K562 (cell line): ENCODE results near the gene LEMD3. TPM values are rescaled to one million over a fixed set of nuclear protein-coding genes. Genes with fewer than 3 reads are reported as not detected.

Experiments used
- ARNT ChIP-seq, 2 experiments: fragments of 450-650 bp; IDR thresholded peaks; 2 replicates each; pipeline ENCODE4 v1.6.1; 2016; ENCODE audit warnings: mild to moderate bottlenecking in 1 of 2
- DDX20 ChIP-seq: fragments of 450-650 bp; IDR thresholded peaks from 2 replicates; pipeline ENCODE4 v1.6.1; 2016; ENCODE audit warnings: missing genetic modification characterization, low read depth, mild to moderate bottlenecking, missing compliant biosample characterization, moderate library complexity
- FOXJ3 ChIP-seq: sonication (generic); formaldehyde crosslinking; IDR thresholded peaks from 2 replicates; pipeline ENCODE4 v1.4.0; 2020; ENCODE audit warnings: mild to moderate bottlenecking, missing genetic modification reagents
- GABPA ChIP-seq: fragments of 200-800 bp; sonication (Bioruptor generic); conservative IDR thresholded peaks from 2 replicates; pipeline ENCODE4 v1.6.1; 2016; ENCODE audit warnings: low read depth, missing genetic modification characterization, missing compliant biosample characterization
- HDAC8 ChIP-seq: fragments of 450-650 bp; IDR thresholded peaks from 2 replicates; pipeline ENCODE4 v1.6.1; 2016; ENCODE audit warnings: mild to moderate bottlenecking, missing genetic modification characterization, moderate library complexity, missing compliant biosample characterization
- KDM1A ChIP-seq, 2 experiments: fragments of 450-650 bp; IDR thresholded peaks; 2 replicates each; pipeline ENCODE4 v1.6.1; 2016; ENCODE audit warnings: mild to moderate bottlenecking in 2 of 2
- KLF6 ChIP-seq: fragments of 250-450 bp; sonication (Bioruptor Pico); IDR thresholded peaks from 2 replicates; pipeline ENCODE4 v1.4.0; 2020; ENCODE audit warnings: mild to moderate bottlenecking, moderate library complexity, borderline replicate concordance
- MTF1 ChIP-seq: fragments of 250-450 bp; sonication (Bioruptor Pico); IDR thresholded peaks from 2 replicates; pipeline ENCODE4 v1.9.0; 2021; ENCODE audit warnings: moderate library complexity, mild to moderate bottlenecking, inconsistent platforms, borderline replicate concordance
- NFIC ChIP-seq: fragments of 450-650 bp; IDR thresholded peaks from 2 replicates; pipeline ENCODE4 v1.6.1; 2017; ENCODE audit warnings: mild to moderate bottlenecking, inconsistent platforms
- RBBP5 ChIP-seq: fragments of 200-600 bp; sonication (generic); IDR thresholded peaks from 2 replicates; pipeline ENCODE4 v1.6.1; 2012; ENCODE audit warnings: borderline replicate concordance, mild to moderate bottlenecking, low read length, control low read depth, inconsistent platforms; ENCODE audit not compliant: insufficient read depth, poor library complexity, severe bottlenecking
- RBM14 ChIP-seq: fragments of 200-400 bp; formaldehyde crosslinking; IDR thresholded peaks from 2 replicates; pipeline ENCODE4 v1.6.1; 2018; ENCODE audit warnings: low read depth, mild to moderate bottlenecking, low read length, moderate library complexity, borderline replicate concordance; ENCODE audit not compliant: insufficient read depth
- RBM17 ChIP-seq: fragments of 200-400 bp; formaldehyde crosslinking; IDR thresholded peaks from 2 replicates; pipeline ENCODE4 v1.6.1; 2017; ENCODE audit warnings: low read depth, mild to moderate bottlenecking, low read length, borderline replicate concordance
- RFX7 ChIP-seq: fragments of 250-450 bp; sonication (Bioruptor Pico); IDR thresholded peaks from 2 replicates; pipeline ENCODE4 v1.5.1; 2021; ENCODE audit warnings: mild to moderate bottlenecking
- RUNX1 ChIP-seq: sonication (generic); IDR thresholded peaks from 2 replicates; pipeline ENCODE4 v1.6.1; 2016; ENCODE audit warnings: antibody characterized with exemption, low read depth
- SIN3A ChIP-seq, 2 experiments: fragments of 150-350 bp in 1 of 2; IDR thresholded peaks; 2 replicates each; pipeline ENCODE4 v1.6.1; 2011 to 2016; ENCODE audit warnings: borderline replicate concordance in 2 of 2, low read depth in 2 of 2, low read length in 2 of 2, mild to moderate bottlenecking in 2 of 2, moderate library complexity in 2 of 2; ENCODE audit not compliant: control insufficient read depth in 1 of 2
- SIN3B ChIP-seq: fragments of 450-650 bp; IDR thresholded peaks from 2 replicates; pipeline ENCODE4 v1.6.1; 2017; ENCODE audit warnings: low read depth, mild to moderate bottlenecking, moderate library complexity
- SIX5 ChIP-seq, 2 experiments: IDR thresholded peaks; 2 replicates each; pipeline ENCODE4 v1.6.1; 2011; ENCODE audit warnings: low read length in 2 of 2, borderline replicate concordance in 1 of 2, low read depth in 1 of 2, mild to moderate bottlenecking in 1 of 2, moderate library complexity in 1 of 2; ENCODE audit not compliant: insufficient read depth in 1 of 2
- TCF7L2 ChIP-seq: fragments of 150-350 bp; IDR thresholded peaks from 2 replicates; pipeline ENCODE4 v1.6.1; 2016; ENCODE audit warnings: low read depth, mild to moderate bottlenecking, low read length, moderate library complexity
- XRCC3 ChIP-seq: fragments of 450-650 bp; IDR thresholded peaks from 2 replicates; pipeline ENCODE4 v1.6.1; 2017; ENCODE audit warnings: mild to moderate bottlenecking, moderate library complexity
- YY1 ChIP-seq, 3 experiments: IDR thresholded peaks; 2 replicates each; pipeline ENCODE4 v1.6.1; 2011; ENCODE audit warnings: low read length in 2 of 3, mild to moderate bottlenecking in 2 of 3, moderate library complexity in 2 of 3, borderline replicate concordance in 1 of 3, control low read depth in 1 of 3, low read depth in 1 of 3; ENCODE audit not compliant: insufficient read depth in 3 of 3, insufficient replicate concordance in 2 of 3, control insufficient read depth in 1 of 3, insufficient read length in 1 of 3; ENCODE audit errors: extremely low read depth in 1 of 3
- ZNF175 ChIP-seq: fragments of 200-800 bp; sonication (Bioruptor generic); IDR thresholded peaks from 2 replicates; pipeline ENCODE4 v1.6.1; 2016; ENCODE audit warnings: low read depth, mild to moderate bottlenecking, missing genetic modification characterization, missing compliant biosample characterization
- ZNF263 ChIP-seq: sonication (generic); formaldehyde crosslinking; IDR thresholded peaks from 2 replicates; pipeline ENCODE4 v1.8.0; 2022; ENCODE audit warnings: mild to moderate bottlenecking, missing genetic modification reagents, borderline replicate concordance
- ZNF408 ChIP-seq: fragments of 250-450 bp; sonication (Bioruptor Pico); IDR thresholded peaks from 2 replicates; pipeline ENCODE4 v1.4.0; 2020; ENCODE audit warnings: low read depth, mild to moderate bottlenecking, moderate library complexity
- ZNF507 ChIP-seq: conservative IDR thresholded peaks from 2 replicates; pipeline ENCODE4 v1.6.1; 2017; ENCODE audit warnings: missing genetic modification characterization, missing compliant biosample characterization
- ZNF644 ChIP-seq: fragments of 200-800 bp; sonication (Bioruptor generic); IDR thresholded peaks from 2 replicates; pipeline ENCODE4 v1.6.1; 2016; ENCODE audit warnings: low read depth, missing genetic modification characterization, missing compliant biosample characterization
- ZNF778 ChIP-seq: fragments of 450-650 bp; formaldehyde crosslinking; IDR thresholded peaks from 2 replicates; pipeline ENCODE4 v1.4.0; 2020; ENCODE audit warnings: mild to moderate bottlenecking, moderate library complexity
- polyA plus RNA-seq, 8 experiments: library from polyadenylated mRNA; depleted of rRNA in 4 of 8; stranded (reverse) in 5 of 8; unstranded in 3 of 8; fragments of >200 nt; fragmentation: Nextera tagmentation in 2 of 8; fragmentation: Illumina TruSeq in 1 of 8; extraction: Ambion mirVana in 2 of 8; extraction: Trizol in 1 of 8; gene quantifications; 2 replicates each; pipeline versions ENCODE4 v1.2.1 to v1.2.3, GENCODE V29; 2011 to 2014; ENCODE audit warnings: inconsistent platforms in 1 of 8, missing spikeins in 1 of 8
- total RNA-seq, 7 experiments: library from RNA; depleted of rRNA in 6 of 7; stranded (reverse); fragments of >200 nt in 6 of 7; fragmentation: Illumina TruSeq in 2 of 7; extraction: Trizol in 2 of 7; gene quantifications; 2 replicates each; pipeline versions ENCODE4 v1.2.1 to v1.2.3, GENCODE V29; 2011 to 2021; ENCODE audit warnings: low replicate concordance in 1 of 7
- TF ChIP-seq, protein P1 (sequence below): fragments of 250-450 bp; sonication (Bioruptor Pico); IDR thresholded peaks from 2 replicates; pipeline ENCODE4 v1.8.0; 2022; ENCODE audit warnings: inconsistent platforms, mild to moderate bottlenecking, moderate library complexity, borderline replicate concordance

The LEMD3 gene
- total and polyA plus RNA-seq, 9 of the 15 experiments (the other 6 are each of a cell fraction or from before 2014, with no cell fraction given) = 6.8 to 37.4 (median 17.2) TPM

DNA sequence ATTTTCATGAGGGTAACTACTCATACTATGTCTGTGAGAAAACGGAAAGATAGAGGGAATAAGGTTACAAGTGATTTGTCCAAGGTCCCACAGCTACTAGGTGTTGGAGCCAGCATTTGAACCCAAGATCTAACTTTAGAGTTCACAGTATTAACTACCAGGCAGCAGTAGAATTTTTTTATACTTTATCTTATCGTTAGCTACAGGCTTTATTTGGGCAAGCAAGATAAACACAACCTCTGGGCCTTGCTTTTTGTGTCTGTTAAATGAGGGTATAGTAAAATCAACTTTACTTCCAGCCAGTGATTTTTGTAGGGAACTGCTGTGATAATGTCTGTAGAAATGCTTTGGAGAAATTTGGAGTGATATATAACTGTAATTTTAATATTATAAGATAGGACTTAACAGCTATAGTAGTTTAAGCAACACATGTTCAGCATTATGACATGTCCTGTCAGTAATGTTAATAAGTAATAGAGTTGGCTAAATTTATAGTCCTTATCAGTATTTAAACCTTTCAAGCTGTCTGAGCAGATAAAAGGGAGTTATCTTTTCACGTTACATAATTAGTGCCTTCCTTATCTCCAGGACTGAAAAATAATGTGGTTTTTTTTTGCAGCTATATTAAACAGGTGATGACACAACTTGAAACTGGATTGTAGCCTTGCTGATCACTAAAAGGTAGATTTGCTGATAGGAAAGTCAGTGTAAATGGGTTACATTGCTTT is 12.8 kb downstream of the LEMD3 start (continued):
- TF ChIP-seq YY1 (IDR thresholded peaks at IDR 0.05; ENCODE audit: borderline replicate concordance in 1 of 3, control insufficient read depth in 1 of 3, extremely low read depth in 1 of 3, insufficient read depth in 3 of 3, insufficient read length in 1 of 3, insufficient replicate concordance in 2 of 3, low read depth in 1 of 3, low read length in 2 of 3) (no peak), TCF7L2 (no peak), RFX7 (CRISPR knock-in tag) (no peak), XRCC3 (no peak), RBM17 (no peak), SIN3A (IDR thresholded peaks at IDR 0.05; ENCODE audit: borderline replicate concordance in 2 of 2, control insufficient read depth in 1 of 2, low read depth in 2 of 2, low read length in 2 of 2) (no peak), MTF1 (CRISPR knock-in tag) (no peak), RBM14 (no peak), RBBP5 (no peak), ZNF175 (CRISPR knock-in tag) (no peak), HDAC8 (tag) (no peak), ARNT (IDR thresholded peaks at IDR 0.05) (no peak), ZNF644 (tag) (no peak; the same call in 1 of the 2 replicates), RUNX1 (no peak), SIN3B (no peak), ZNF263 (CRISPR knock-in tag) (no peak), NFIC (peak; percentile 26; the same call in 1 of the 2 replicates), SIX5 (IDR thresholded peaks at IDR 0.05; ENCODE audit: borderline replicate concordance in 1 of 2, insufficient read depth in 1 of 2, low read depth in 1 of 2, low read length in 2 of 2) (no peak), GABPA (tag) (no peak), DDX20 (tag) (no peak), KLF6 (CRISPR knock-in tag) (no peak), ZNF408 (CRISPR knock-in tag) (no peak), KDM1A (IDR thresholded peaks at IDR 0.05) (peak; percentile 65 to 80), ZNF778 (no peak), ZNF507 (tag) (no peak), FOXJ3 (CRISPR knock-in tag) (no peak)
- TF ChIP-seq, protein P1, sequence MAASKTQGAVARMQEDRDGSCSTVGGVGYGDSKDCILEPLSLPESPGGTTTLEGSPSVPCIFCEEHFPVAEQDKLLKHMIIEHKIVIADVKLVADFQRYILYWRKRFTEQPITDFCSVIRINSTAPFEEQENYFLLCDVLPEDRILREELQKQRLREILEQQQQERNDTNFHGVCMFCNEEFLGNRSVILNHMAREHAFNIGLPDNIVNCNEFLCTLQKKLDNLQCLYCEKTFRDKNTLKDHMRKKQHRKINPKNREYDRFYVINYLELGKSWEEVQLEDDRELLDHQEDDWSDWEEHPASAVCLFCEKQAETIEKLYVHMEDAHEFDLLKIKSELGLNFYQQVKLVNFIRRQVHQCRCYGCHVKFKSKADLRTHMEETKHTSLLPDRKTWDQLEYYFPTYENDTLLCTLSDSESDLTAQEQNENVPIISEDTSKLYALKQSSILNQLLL = no peak
